Measurements from ENCODE around the gene TMEM131L. TPM values are rescaled to one million over a fixed set of nuclear protein-coding genes. Genes with fewer than 3 reads are reported as not detected.
"Not testable (repeated sequence)": the region's sequence is repeated elsewhere in the genome, so short reads cannot be mapped to it uniquely, and the experiment has no call there.

The TMEM131L gene
- polyA plus RNA-seq, 1 donor: 61.1 TPM

GRCh38 chr4:153502584-153502983 lies 36.4 kb downstream of the TMEM131L start:
- no peak for DNase-seq

GRCh38 chr4:153506341-153507309 lies 40.5 kb downstream of the TMEM131L start:
- no peak for DNase-seq

GRCh38 chr4:153507310-153508073 lies 41.3 kb downstream of the TMEM131L start:
- no peak for DNase-seq

GRCh38 chr4:153509212-153509611 lies 43.1 kb downstream of the TMEM131L start:
- DNase-seq: not testable (repeated sequence)

- DNase-seq: no peak
Measured at GRCh38 chr4:153509724-153510123, 43.6 kb downstream of the TMEM131L start.

GRCh38 chr4:153510252-153511001 lies 44.3 kb downstream of the TMEM131L start:
- no peak for DNase-seq

DNA sequence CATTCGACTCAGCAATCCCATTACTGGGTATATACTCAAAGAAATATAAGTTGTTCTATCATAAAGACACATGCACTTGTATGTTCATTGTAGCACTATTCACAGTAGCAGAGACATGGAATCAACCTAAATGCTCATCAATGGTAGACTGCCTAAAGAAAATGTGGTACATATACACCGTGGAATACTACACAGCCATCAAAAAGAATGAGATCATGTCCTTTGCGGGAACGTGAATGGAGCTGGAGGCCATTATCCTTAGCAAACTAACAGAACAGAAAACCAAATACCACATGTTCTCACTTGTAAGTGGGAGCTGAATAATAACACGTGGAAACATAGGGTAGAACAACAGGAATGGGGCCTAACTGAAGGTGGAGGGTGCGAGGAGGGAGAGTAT lies 44.9 kb downstream of the TMEM131L start:
- no peak for DNase-seq

DNA sequence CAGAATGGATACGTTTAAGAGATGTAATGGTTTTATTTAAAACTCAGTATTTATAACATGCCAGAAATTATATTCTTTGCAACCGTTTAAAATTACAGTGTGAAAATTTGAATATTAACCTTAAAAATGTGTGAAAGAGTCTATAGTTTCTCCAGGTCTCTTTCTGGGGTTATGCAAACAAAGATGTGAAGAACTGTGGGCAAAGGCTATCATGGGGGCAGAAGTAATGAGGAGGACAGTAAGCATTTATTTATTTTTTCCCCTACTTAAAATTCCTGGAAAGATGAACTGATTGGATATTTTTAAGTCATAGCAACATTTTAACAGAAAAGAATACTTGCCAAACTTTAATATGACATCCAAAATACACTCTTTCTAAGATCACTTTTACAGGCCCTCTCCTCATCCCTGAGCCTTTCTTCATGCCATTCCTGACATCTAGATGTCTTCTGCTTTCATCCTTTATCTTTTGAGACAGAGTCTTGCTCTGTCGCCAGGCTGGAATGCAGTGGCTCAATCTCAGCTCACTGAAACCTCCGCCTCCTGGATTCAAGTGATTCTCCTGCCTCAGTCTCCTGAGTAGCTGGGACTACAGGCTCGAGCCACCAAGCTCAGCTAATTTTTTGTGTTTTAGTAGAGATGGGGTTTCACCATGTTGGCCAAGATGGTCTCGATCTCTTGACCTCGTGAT lies 46.1 kb downstream of the TMEM131L start:
- DNase-seq: no peak

DNA sequence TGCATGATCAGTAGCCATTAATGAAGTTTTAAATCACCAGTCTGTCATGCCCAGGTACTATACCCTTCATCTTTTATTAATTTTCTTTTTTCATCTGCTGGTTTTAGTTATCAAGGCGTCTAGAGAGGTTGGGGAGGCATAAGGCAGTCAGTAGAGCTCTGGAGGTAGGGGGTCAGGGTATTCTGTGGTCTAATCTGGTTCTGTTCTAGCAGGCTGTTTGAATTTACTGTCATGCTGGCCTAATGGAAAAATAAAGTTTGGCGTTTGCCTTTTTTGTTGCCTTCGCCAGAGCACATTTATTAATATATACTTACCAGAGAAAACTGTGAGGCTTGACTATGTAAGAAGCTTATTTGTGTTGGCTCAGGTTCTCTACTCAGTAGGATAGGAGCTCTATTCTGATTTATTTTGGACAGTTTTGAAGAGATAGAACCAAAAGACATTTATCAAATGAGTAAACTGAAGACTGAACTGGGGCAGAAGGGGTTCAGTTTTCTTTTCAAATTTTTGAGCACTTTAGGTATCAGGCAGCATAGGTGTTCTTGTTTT lies 46.9 kb downstream of the TMEM131L start:
- no peak for DNase-seq

GRCh38 chr4:153513596-153513995 lies 47.4 kb downstream of the TMEM131L start:
- no peak for DNase-seq

DNA sequence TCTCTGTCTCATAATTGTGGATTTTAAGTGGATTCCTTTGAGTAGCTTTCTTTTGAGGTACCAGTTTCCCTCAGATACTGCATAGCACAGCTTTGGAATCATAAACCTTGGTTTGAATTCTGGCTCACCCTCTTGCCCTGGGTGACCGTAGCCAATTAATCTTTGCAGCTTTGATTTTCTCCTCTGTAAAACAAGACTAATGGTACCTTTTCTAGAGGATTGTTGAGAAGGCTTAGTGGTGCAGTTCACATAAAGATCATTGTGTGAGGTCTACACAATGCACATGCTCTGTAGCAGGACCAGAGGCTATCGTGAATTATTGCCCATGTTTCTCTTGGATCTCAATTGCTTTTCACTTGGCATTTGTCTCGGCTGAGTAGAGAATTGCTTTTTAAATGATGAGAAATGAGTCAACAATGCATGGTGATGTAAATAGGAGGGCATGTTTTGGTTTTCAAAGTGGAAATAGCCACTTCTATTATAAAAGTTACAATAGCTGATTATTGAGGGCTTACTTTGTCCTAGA lies 47.9 kb downstream of the TMEM131L start:
- DNase-seq: no peak

DNA sequence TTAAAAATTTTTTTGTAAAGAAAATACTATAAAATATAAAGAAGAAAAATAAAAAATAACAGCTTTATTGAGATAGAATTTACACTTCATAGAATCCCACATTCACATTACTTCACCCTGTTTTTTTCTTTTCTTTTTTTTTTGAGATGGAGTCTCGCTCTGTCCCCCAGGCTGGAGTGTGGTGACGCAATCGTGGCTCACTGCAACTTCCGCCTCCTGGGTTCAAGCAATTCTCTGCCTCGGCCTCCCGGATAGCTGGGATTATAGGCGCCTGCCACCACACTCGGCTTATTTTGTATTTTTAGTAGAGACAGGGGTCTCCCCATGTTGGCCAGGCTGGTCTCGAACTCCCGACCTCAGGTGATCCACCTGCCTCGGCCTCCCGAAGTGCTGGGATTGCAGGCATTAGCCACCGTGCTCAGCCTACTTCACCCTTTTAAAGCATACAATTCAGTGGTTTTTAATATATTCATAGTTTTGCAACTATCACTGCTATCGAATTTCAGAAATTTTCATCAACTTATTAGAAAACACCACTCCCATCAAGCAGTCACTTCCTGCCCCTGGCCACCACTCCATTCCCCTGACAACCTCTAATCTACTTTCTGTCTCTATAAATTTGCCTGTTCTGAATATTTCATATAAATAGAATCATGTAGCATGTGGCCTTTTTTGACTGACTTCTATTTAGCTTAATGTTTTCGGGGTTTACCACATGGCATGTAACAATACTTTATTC lies 48.7 kb downstream of the TMEM131L start:
- no peak for DNase-seq

DNA sequence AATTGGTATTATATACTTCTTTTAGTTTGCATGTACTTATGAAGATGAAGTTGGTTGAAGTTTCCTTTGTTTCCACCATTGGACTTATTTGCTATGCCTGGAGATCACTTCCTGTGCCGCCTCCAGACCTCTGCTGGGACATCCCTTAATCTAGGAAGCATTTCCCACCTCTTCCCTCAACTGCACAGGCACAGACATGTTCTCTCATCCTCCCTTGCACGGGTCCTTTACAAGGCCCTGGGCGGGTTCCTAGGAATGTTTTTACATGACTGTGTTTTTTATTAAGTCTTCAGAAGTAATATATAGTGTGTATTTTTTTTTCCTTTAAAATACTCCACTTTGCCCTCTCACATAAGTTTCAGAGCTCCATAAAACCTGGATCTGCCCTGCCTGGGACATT lies 51.0 kb downstream of the TMEM131L start:
- no peak for DNase-seq

- DNase-seq: no peak
Measured at GRCh38 chr4:153518001-153518400, 51.8 kb downstream of the TMEM131L start.

GRCh38 chr4:153518637-153519389 lies 52.7 kb downstream of the TMEM131L start:
- no peak for DNase-seq

- no peak for DNase-seq
Measured at GRCh38 chr4:153519687-153520086, 53.5 kb downstream of the TMEM131L start.

- no peak for DNase-seq
Measured at GRCh38 chr4:153520227-153520626, 54.1 kb downstream of the TMEM131L start.

- no peak for DNase-seq
Measured at GRCh38 chr4:153520801-153521329, 54.7 kb downstream of the TMEM131L start.

GRCh38 chr4:153521478-153521877 lies 55.3 kb downstream of the TMEM131L start:
- DNase-seq: no peak

Measured in hindlimb muscle (tissue), 1 donor.